Vagina (tissue), 2 donors: Measurements from ENCODE around the gene PRRT2.

Source experiments
- CTCF ChIP-seq, 3 experiments: fragments of 450-650 bp in 2 of 3; fragments of 200-600 bp in 1 of 3; sonication (generic) in 1 of 3; IDR thresholded peaks; one replicate each; pipeline ENCODE4 v1.5.1; 2017 to 2019; ENCODE audit warnings: antibody characterized with exemption in 3 of 3, mild to moderate bottlenecking in 2 of 3, moderate library complexity in 2 of 3
- POLR2AphosphoS5 ChIP-seq, 2 donors: sonication (generic); formaldehyde crosslinking; IDR thresholded peaks; one replicate each; pipeline ENCODE4 v1.9.0; 2017; ENCODE audit warnings: antibody characterized with exemption in 2 of 2, mild to moderate bottlenecking in 2 of 2, low read depth in 1 of 2; ENCODE audit not compliant: insufficient read depth in 1 of 2

GRCh38 chr16:29815793-29816693, 4.0 kb downstream of the PRRT2 start, which contains the start of gene PAGR1:
- TF ChIP-seq CTCF (IDR thresholded peaks at IDR 0.05) = peak; percentile 45 to 78 (median 76)
- TF ChIP-seq POLR2AphosphoS5 (IDR thresholded peaks at IDR 0.05; ENCODE audit: insufficient read depth in 1 of 2, low read depth in 1 of 2) = peak; percentile 95 to 99
